ENCODE results near the gene UGT1A9. TPM values are rescaled to one million over a fixed set of nuclear protein-coding genes. Genes with fewer than 3 reads are reported as not detected.

The UGT1A9 gene
- total RNA-seq, 1 donor from 2014 or later = not detected

DNA sequence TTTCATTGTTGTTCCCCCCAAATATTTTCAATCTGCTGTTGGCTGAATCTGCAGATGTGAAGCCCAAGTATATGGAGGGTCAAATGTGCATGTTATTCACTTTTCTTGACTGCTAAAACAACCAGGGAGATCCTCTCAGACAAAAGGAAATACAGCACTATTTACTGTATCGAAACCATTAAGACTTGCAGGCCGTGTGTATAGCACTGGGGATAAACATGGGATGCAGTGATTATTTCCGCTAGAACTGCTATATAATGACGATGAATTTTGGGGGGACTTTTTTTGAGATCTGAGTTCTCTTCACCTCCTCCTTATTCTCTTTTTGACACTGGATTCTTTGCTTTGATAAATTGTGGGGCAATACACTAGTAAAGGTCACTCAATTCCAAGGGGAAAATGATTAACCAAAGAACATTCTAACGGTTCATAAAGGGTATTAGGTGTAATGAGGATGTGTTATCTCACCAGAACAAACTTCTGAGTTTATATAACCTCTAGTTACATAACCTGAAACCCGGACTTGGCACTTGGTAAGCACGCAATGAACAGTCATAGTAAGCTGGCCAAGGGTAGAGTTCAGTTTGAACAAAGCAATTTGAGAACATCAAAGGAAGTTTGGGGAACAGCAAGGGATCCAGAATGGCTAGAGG lies 84.9 kb downstream of the UGT1A9 start:
- Histone ChIP-seq H3K27me3 (ENCODE audit: control insufficient read depth, insufficient read depth, low read length) (no peaks in the 10 kb centered on the region), H3K4me3 (ENCODE audit: low read depth, low read length) (no peak overlapping the region), H3K36me3 (ENCODE audit: control insufficient read depth, insufficient read depth, low read length) (no peaks in the 10 kb centered on the region)
- DNase-seq (ENCODE audit: low read depth) = no peak
- TF ChIP-seq, protein P1, sequence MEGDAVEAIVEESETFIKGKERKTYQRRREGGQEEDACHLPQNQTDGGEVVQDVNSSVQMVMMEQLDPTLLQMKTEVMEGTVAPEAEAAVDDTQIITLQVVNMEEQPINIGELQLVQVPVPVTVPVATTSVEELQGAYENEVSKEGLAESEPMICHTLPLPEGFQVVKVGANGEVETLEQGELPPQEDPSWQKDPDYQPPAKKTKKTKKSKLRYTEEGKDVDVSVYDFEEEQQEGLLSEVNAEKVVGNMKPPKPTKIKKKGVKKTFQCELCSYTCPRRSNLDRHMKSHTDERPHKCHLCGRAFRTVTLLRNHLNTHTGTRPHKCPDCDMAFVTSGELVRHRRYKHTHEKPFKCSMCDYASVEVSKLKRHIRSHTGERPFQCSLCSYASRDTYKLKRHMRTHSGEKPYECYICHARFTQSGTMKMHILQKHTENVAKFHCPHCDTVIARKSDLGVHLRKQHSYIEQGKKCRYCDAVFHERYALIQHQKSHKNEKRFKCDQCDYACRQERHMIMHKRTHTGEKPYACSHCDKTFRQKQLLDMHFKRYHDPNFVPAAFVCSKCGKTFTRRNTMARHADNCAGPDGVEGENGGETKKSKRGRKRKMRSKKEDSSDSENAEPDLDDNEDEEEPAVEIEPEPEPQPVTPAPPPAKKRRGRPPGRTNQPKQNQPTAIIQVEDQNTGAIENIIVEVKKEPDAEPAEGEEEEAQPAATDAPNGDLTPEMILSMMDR (IDR thresholded peaks at IDR 0.05; ENCODE audit: insufficient read depth, low read length, poor library complexity, severe bottlenecking) = no peak

DNA sequence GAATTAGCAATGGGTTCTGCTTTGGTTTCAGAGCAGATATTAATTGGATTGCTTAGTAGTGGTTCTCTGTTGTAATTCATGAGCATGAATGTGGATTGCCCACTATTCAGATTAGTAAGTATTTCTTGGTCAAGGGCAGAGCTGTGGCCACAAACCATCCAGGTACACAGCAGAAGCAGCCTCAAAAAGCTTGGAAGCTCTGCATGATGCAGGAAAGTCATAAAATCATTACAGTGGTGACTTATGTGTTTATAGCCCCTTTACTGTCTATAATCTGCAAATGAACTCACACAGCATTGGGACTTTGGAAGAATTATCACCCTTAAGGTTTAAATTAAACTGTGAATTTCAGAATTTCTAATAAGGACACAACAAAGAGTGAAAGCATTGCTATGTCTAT lies 86.4 kb downstream of the UGT1A9 start:
- TF ChIP-seq, protein P1 (IDR thresholded peaks at IDR 0.05; ENCODE audit: insufficient read depth, low read length, poor library complexity, severe bottlenecking) = no peak
- H3K4me3 ChIP-seq (ENCODE audit: low read depth, low read length) = no peak overlapping the region
- H3K27me3 ChIP-seq (ENCODE audit: control insufficient read depth, insufficient read depth, low read length) = no peaks in the 10 kb centered on the region
- DNase-seq (ENCODE audit: low read depth) = no peak
- H3K36me3 ChIP-seq (ENCODE audit: control insufficient read depth, insufficient read depth, low read length) = no peaks in the 10 kb centered on the region

DNA sequence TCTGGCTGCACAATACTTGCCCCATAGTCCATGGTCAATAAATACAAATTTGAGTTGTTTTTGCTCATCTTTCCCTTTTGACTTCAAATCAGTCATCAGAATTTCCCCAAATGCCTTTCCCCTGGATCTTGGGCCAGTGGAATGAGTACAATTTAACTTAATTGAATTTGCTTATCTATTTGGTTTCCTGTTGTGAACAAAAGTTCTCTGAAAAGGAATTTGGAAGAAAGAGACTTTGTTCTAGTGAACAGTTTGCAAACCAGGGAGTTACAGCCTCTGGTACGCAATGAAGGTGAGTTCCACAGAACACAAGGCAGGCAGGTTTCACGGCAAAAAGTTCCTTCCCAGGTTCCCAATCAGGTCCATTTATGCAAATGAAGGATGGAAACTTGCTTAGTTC lies 87.2 kb downstream of the UGT1A9 start:
- H3K36me3 ChIP-seq (ENCODE audit: control insufficient read depth, insufficient read depth, low read length) = no peaks in the 10 kb centered on the region
- no peak overlapping the region for H3K4me3 ChIP-seq (ENCODE audit: low read depth, low read length)
- DNase-seq (ENCODE audit: low read depth) = no peak
- TF ChIP-seq, protein P1 (IDR thresholded peaks at IDR 0.05; ENCODE audit: insufficient read depth, low read length, poor library complexity, severe bottlenecking) = no peak
- no peaks in the 10 kb centered on the region for H3K27me3 ChIP-seq (ENCODE audit: control insufficient read depth, insufficient read depth, low read length)

DNA sequence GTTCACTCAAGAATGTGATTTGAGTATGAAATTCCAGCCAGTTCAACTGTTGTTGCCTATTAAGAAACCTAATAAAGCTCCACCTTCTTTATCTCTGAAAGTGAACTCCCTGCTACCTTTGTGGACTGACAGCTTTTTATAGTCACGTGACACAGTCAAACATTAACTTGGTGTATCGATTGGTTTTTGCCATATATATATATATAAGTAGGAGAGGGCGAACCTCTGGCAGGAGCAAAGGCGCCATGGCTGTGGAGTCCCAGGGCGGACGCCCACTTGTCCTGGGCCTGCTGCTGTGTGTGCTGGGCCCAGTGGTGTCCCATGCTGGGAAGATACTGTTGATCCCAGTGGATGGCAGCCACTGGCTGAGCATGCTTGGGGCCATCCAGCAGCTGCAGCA lies 88.3 kb downstream of the UGT1A9 start, which contains the start of gene UGT1A1:
Gene UGT1A1 (plus strand): TSS at position 228 of the 400 bp plus-strand sequence. CDS start 18 bp downstream, at position 246.
- no peaks in the 10 kb centered on the region for H3K36me3 ChIP-seq (ENCODE audit: control insufficient read depth, insufficient read depth, low read length)
- TF ChIP-seq, protein P1 (IDR thresholded peaks at IDR 0.05; ENCODE audit: insufficient read depth, low read length, poor library complexity, severe bottlenecking) = no peak
- no peak within 1 kb of the TSS for H3K4me3 ChIP-seq (ENCODE audit: low read depth, low read length)

DNA sequence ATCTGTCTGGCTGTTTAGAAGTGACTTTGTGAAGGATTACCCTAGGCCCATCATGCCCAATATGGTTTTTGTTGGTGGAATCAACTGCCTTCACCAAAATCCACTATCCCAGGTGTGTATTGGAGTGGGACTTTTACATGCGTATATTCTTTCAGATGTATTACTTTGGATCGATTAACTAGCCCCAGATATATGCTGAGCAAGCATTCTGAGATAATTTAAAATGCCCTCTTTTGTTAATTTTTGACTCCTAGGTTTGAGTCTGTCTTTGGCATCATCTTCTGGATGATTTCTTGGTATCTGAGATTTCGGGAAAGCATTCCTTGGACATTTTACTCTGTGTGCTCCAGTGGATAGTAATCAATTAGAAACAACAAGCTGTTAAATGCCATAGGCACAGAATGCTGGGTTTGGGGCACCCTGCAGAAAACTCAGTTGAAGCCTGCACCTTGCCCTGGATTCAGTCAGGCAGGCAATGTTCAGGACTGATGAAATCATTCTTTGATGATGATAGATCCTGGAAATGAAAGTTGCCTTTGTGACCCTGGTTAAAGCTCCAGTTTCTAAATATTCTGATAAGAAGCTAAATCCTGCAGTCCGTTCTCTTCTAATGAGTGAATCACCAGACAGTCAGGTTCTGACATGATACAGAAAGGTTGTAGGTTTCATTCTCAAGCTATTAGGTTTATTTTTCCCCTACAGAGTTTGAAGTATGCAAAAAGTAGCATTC lies 89.5 kb downstream of the UGT1A9 start:
- Histone ChIP-seq H3K36me3 (ENCODE audit: control insufficient read depth, insufficient read depth, low read length) (no peaks in the 10 kb centered on the region), H3K4me3 (ENCODE audit: low read depth, low read length) (no peak overlapping the region), H3K27me3 (ENCODE audit: control insufficient read depth, insufficient read depth, low read length) (no peaks in the 10 kb centered on the region)
- no peak for DNase-seq (ENCODE audit: low read depth)
- TF ChIP-seq, protein P1 (IDR thresholded peaks at IDR 0.05; ENCODE audit: insufficient read depth, low read length, poor library complexity, severe bottlenecking) = no peak

More for the DNA sequence above, 88.3 kb downstream of the UGT1A9 start, which contains the start of gene UGT1A1:
- H3K27me3 ChIP-seq (ENCODE audit: control insufficient read depth, insufficient read depth, low read length) = no peaks in the 10 kb centered on the region
- DNase-seq (ENCODE audit: low read depth) = no peak

Measured in kidney epithelial cell (primary cell).